HEK293 (cell line): Measurements from ENCODE around the gene KCNJ15.

Experiments
- BCL11A ChIP-seq: fragments of 450-650 bp; formaldehyde crosslinking; IDR thresholded peaks from 2 replicates; pipeline ENCODE4 v1.5.1; 2016; ENCODE audit warnings: low read depth, missing biosample characterization, missing genetic modification characterization
- CTCF ChIP-seq: fragments of 450-650 bp; formaldehyde crosslinking; IDR thresholded peaks from 2 replicates; pipeline ENCODE4 v1.5.1; 2016; ENCODE audit warnings: missing biosample characterization, missing genetic modification characterization
- PRDM1 ChIP-seq: fragments of 450-650 bp; formaldehyde crosslinking; IDR thresholded peaks from 2 replicates; pipeline ENCODE4; 2016; ENCODE audit warnings: missing biosample characterization, missing genetic modification characterization
- YY1 ChIP-seq: fragments of 450-650 bp; formaldehyde crosslinking; IDR thresholded peaks from 2 replicates; pipeline ENCODE4 v1.5.1; 2018; ENCODE audit warnings: missing biosample characterization, missing genetic modification characterization
- ZBTB8A ChIP-seq: fragments of 450-650 bp; formaldehyde crosslinking; IDR thresholded peaks from 2 replicates; pipeline ENCODE4 v1.5.1; 2016; ENCODE audit warnings: missing biosample characterization, missing genetic modification characterization
- ZNF121 ChIP-seq: fragments of 450-650 bp; formaldehyde crosslinking; IDR thresholded peaks from 2 replicates; pipeline ENCODE4 v1.5.1; 2016; ENCODE audit warnings: missing biosample characterization, missing genetic modification characterization
- ZNF184 ChIP-seq: fragments of 450-650 bp; IDR thresholded peaks from 2 replicates; pipeline ENCODE4 v1.5.1; 2018; ENCODE audit warnings: missing biosample characterization, mild to moderate bottlenecking, missing genetic modification characterization
- ZNF37A ChIP-seq: fragments of 450-650 bp; IDR thresholded peaks from 2 replicates; pipeline ENCODE4 v1.5.1; 2018; ENCODE audit warnings: missing biosample characterization, missing genetic modification characterization
- ZNF394 ChIP-seq: fragments of 450-650 bp; formaldehyde crosslinking; IDR thresholded peaks from 2 replicates; pipeline ENCODE4 v1.5.1; 2016; ENCODE audit warnings: missing biosample characterization, missing genetic modification characterization, mild to moderate bottlenecking, moderate library complexity, borderline replicate concordance

DNA sequence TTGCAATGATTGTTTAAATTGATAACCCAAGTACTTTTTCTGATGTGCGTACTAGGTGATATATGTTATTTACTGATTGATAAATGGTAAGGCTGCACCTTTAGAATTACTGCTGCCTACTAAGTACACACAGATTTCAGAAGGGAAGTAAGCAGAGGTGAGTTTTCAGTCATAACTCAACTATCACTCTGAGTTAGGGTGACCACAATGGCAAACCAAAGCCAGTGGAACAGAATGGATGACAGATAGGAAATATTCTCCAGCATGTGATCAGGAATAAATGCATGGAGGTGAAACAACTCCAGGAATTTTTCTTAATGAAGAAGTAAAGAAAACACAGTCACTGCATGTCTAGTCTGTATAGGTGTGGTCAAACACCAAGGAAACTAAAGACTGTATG lies 7.5 kb upstream of the KCNJ15 start:
- TF ChIP-seq CTCF (no peak), ZNF121 (tag by site-specific recombination) (no peak), ZNF37A (no peak), ZNF394 (tag by site-specific recombination) (no peak), PRDM1 (tag by site-specific recombination) (no peak), ZNF184 (tag by site-specific recombination) (no peak), ZBTB8A (no peak), YY1 (tag by site-specific recombination) (no peak), BCL11A (no peak)
